ELF-1 (cell line): ENCODE data around the gene SCNN1B.

Experiments
- DNase-seq: peaks from one replicate; pipeline ENCODE4 v3.0.0-alpha.2; 2016; ENCODE audit warnings: low read depth, low spot score

Gene SCNN1B

DNA sequence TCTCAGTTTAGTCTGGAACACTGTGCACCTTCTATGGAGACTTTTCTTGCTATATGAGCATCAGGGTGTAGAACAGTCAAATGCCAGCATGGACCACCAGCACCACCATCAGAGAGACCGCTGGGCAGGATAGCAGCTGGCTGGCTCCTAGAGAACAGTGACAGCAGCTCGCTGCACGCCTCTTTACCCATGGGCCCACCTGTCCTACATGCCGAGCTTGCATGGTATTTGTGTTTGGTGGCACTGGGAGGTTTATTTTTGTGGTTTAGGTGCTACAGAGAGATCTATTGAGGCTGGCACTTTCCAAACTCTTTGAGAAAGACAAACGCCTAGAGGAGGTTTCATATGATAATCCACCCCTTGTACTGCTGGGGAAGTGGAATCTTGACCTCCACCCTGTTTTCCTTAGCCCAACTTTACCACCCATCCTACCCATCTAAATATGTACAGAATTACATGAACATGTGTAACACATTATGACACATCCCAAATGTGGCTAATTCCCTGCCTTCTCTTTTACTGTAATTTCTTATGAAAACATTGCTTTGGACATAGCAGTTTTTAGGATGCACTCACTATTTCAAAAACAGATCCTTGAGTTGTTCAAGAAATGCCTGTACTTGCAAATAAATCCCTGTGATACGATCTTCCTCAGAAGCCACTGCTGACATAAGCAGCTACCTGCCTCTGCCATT, 104.6 kb downstream of the SCNN1B start:
- DNase-seq: no peak

DNA sequence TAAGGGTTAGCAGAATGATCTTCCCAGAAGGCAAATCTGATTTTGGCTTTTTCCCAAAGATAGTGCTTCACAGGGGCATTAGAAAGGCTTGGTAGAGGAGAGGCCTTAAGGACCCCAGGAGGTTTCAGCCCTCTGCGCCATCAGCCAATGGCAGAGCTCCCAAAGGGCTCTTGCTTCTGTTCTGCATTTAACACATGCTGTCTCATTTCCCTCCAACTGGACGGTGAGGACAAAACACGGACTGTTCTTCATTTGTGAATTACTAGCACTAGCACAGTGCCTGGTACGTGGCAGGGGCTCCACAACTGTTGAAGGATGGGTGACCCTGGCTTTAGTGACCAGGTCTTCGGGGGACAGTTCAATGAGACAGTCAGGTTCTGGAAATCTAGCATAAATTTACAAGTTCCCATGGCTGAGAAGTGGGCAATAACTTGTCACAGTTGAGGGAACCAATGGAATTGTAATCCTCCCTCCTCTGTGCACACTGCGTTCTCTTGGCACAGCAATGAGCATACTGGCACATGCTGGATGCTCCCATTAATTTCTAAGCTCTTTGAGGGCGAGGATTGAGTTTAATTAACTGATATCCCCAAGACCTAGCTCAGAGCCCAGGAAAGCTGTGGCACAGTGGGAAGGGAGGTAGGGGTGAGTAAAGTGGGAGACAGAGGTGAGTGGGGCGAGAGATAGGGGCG, 105.5 kb downstream of the SCNN1B start:
- DNase-seq: no peak

GRCh38 chr16:23408242-23408822, 106.2 kb downstream of the SCNN1B start:
- no peak for DNase-seq

DNA sequence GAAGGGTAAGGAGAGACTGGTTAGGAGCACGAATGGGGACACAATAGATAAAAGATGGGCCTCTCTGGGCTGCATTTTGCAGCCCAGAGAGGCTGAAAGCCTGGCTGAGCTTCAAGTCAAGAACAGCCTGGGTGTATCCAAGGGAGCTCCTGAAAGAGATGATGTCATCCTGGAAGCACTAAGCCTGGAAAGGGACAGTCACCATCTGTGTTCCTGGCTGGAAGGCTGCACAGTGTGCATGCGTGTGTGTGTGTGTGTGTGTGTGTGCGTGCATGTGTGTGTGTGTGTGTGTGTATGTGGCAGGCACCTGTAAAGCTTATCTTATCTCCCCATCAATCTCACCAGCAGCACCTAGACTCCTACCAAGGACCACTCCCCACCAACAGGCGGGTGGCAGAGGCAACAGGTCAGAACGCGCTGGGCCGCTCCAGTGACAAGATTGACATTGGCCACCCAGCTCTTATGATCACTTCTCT, 106.8 kb downstream of the SCNN1B start:
- peak; percentile 16 for DNase-seq

DNA sequence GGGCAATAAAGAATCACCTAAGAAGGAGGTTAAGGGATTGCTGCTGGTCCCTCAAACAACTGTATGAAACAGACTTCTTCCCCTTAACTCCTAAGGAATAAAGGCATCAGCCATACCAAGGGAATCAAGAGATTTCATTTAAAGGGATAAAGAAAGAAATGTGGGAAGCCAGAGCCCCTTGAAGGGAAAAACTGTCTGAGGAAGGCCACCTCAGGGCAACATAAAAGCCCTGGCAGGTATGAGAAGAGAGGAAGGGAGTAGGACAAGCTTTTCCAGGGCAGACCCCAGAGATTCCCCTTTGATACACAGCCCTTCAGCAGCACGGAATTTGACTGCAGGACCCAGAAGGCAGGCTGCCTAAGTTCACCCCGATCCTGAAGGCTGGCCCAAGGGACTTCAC, 107.4 kb downstream of the SCNN1B start:
- no peak for DNase-seq

GRCh38 chr16:23410176-23410575, 108.1 kb downstream of the SCNN1B start:
- DNase-seq: no peak

DNA sequence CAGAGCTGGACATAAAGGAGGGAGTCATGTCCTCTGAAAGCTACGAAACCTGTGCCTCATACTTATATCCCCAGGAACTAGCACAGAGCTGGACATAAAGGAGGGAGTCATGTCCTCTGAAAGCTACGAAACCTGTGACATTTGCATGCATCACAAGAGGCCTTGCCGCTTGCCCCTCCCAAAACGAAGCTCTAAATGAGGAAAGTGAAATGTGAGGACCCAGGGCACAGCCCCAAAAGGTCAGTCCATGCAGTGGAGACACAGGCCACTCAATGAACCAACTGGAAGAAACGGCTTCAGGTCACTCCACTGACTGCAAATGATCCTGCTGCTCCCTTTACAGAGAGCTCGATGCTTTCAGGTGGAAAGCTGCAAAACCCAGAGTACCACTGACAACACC, 112.6 kb downstream of the SCNN1B start:
- no peak for DNase-seq

DNA sequence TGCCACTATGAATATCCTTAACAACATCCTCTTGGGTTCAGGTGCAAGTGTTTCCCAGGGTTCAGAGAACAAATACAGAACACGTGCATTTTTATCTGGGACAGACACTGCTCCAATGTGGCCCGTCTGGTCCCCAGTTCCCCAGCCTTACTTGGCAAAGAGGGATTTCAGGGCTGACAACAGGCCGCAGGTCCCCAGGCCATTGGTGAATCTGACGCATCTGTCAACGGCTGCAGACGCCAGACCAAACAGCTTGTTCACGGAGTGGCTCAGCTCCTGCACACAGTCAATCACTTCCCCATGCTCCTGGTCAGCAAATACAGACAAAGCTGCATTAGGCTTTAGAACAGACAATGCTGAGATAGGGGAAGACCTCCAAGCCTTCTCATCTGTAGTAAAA, 114.7 kb downstream of the SCNN1B start:
- DNase-seq: no peak

DNA sequence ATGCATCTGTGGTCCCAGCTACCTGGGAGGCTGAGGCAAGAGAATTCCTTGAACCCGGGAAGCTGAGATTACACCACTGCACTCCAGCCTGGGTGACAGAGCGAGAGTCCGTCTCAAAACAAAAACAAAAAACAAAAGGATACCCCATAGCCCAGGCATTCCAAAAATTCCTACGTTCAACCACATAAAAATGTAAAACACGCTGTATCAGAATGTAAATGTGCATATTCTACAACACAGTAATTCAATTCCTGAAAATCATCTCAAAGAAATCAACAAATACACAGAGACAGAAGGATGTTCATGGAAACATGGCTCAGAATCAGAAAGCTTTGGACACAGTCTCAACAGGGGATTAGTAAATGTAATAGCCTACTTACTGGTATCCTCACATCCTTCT, 117.9 kb downstream of the SCNN1B start:
- DNase-seq: no peak

- peak; percentile 11 for DNase-seq
Measured at GRCh38 chr16:23423496-23424049, 121.5 kb downstream of the SCNN1B start.

GRCh38 chr16:23424292-23424958, 122.3 kb downstream of the SCNN1B start:
- DNase-seq: no peak

DNA sequence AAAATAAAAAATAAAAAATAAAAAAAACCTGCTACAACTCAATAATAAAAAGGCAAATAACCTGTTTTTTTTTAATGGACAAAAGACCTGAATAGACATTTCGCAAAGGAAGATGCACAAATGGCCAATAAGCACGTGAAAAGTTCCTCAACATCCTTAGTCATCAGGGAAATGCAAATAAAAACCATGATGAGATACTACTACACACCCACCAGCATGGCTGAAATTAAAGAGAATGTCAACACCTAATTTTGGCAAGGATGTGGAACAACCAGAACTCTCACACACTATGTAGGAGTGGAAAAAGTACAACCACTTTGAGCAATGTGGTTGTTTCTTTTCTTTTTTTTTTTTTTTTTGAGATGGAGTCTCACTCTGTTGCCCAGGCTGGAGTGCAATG, 126.2 kb downstream of the SCNN1B start:
- no peak for DNase-seq
